ENCODE results near the gene TRPM2. TPM values are rescaled to one million over a fixed set of nuclear protein-coding genes. Genes with fewer than 3 reads are reported as not detected.

Gene TRPM2
- total and polyA plus RNA-seq, 2 of the 4 experiments (the other 2 are of a cell fraction) = not detected

- no peak overlapping the region for H2AK5ac ChIP-seq (ENCODE audit: low read depth, low read length)
- ChIA-PET POLR2A (ENCODE audit: unreplicated experiment) (no interaction called here), CTCF (no interaction called here)
- no peak overlapping the region for H4K5ac ChIP-seq (ENCODE audit: low read depth, low read length)
- H3K14ac ChIP-seq (replicated peaks; ENCODE audit: low read depth, low read length) = no peak overlapping the region
- H3K4me2 ChIP-seq (ENCODE audit: low read depth, low read length) = no peak overlapping the region
- no peak overlapping the region for H2BK20ac ChIP-seq (ENCODE audit: low read depth, low read length)
- DNase-seq (no peak), ATAC-seq (ENCODE audit: low read depth) (no peak)
- in situ Hi-C loops (cut with MboI; ENCODE audit: low sequenced_read_pairs) = no loop called here
- dilution Hi-C loops (cut with HindIII; ENCODE audit: low sequenced_read_pairs, unreplicated experiment) = no loop called here
- no peak overlapping the region for H2BK5ac ChIP-seq (ENCODE audit: low read depth, low read length, poor library complexity, severe bottlenecking)
- no peaks in the 10 kb centered on the region for H3K4me1 ChIP-seq (ENCODE audit: control insufficient read depth, insufficient read depth, low read length)
- no peak overlapping the region for H3K27ac ChIP-seq (ENCODE audit: insufficient read depth, low read length)
- H3K9me1 ChIP-seq (ENCODE audit: insufficient read depth, low read length) = no peaks in the 10 kb centered on the region
- no peaks in the 10 kb centered on the region for H3K36me3 ChIP-seq (ENCODE audit: control insufficient read depth, insufficient read depth, low read length)
- no peak overlapping the region for H3K4me3 ChIP-seq (ENCODE audit: insufficient read depth, low read depth, low read length)
- no peak overlapping the region for H3K23ac ChIP-seq (ENCODE audit: low read depth, low read length)
- no peak overlapping the region for H2AFZ ChIP-seq (replicated peaks; ENCODE audit: low read length, poor library complexity)
- intact Hi-C loops (cut with micrococcal nuclease) = no loop called here
- H3K18ac ChIP-seq (ENCODE audit: low read depth, low read length) = no peak overlapping the region
- H2BK120ac ChIP-seq (ENCODE audit: low read depth, low read length) = no peak overlapping the region
- H4K8ac ChIP-seq (ENCODE audit: low read depth in 2 of 2, low read length in 2 of 2) = no peak overlapping the region
- no peak overlapping the region for H3K4ac ChIP-seq (ENCODE audit: low read depth, low read length)
- H3K79me1 ChIP-seq (ENCODE audit: low read depth in 1 of 2, low read length in 2 of 2) = no peaks in the 10 kb centered on the region
- no TSS peak for BruUV-seq (replicated peaks)
- H4K20me1 ChIP-seq (ENCODE audit: insufficient read depth, low read length) = no peaks in the 10 kb centered on the region
- H3K9ac ChIP-seq (ENCODE audit: low read depth, low read length) = no peak overlapping the region
- no peaks in the 10 kb centered on the region for H3K27me3 ChIP-seq (ENCODE audit: control insufficient read depth, insufficient read depth, low read length)
- TF ChIP-seq RCOR1 (IDR thresholded peaks at IDR 0.05; ENCODE audit: insufficient replicate concordance, low read length) (no peak), CEBPB (IDR thresholded peaks at IDR 0.05; ENCODE audit: low read depth, low read length) (no peak), POLR2A (IDR thresholded peaks at IDR 0.05; ENCODE audit: low read depth, low read length) (no peak), CTCF (conservative IDR thresholded peaks at IDR 0.05; ENCODE audit: low read depth, low read length) (no peak), MXI1 (IDR thresholded peaks at IDR 0.05; ENCODE audit: borderline replicate concordance, low read depth, low read length) (no peak), RFX5 (IDR thresholded peaks at IDR 0.05; ENCODE audit: low read depth, low read length) (no peak), ELK1 (IDR thresholded peaks at IDR 0.05; ENCODE audit: borderline replicate concordance, low read depth, low read length) (no peak), BHLHE40 (IDR thresholded peaks at IDR 0.05; ENCODE audit: low read depth, low read length) (no peak), RAD21 (IDR thresholded peaks at IDR 0.05; ENCODE audit: low read length) (no peak), FOS (IDR thresholded peaks at IDR 0.05; ENCODE audit: low read depth, low read length) (no peak), MAFK (IDR thresholded peaks at IDR 0.05; ENCODE audit: low read depth, low read length) (no peak), MAZ (IDR thresholded peaks at IDR 0.05; ENCODE audit: borderline replicate concordance, low read depth, low read length) (no peak), SMC3 (IDR thresholded peaks at IDR 0.05; ENCODE audit: low read depth, low read length) (no peak), CHD1 (IDR thresholded peaks at IDR 0.05; ENCODE audit: low read depth, low read length) (no peak)
- H2BK15ac ChIP-seq (ENCODE audit: low read depth, low read length) = no peak overlapping the region
- peaks cover 22% of the 10 kb centered on the region for H3K9me3 ChIP-seq (ENCODE audit: control insufficient read depth, insufficient read depth, low read length)
- no peak overlapping the region for H3K56ac ChIP-seq (ENCODE audit: extremely low read depth, insufficient read depth, low read length)
- no peak overlapping the region for H4K91ac ChIP-seq (ENCODE audit: insufficient read depth, low read depth, low read length)
- H2AK9ac ChIP-seq (replicated peaks; ENCODE audit: low read depth, low read length, poor library complexity) = no peak overlapping the region
- 90% methylated on average over 21 of the region's 39 CpGs; no CpG with 5 or more reads in 1 of the 2 experiments for whole genome bisulfite sequencing, 2 experiments (ENCODE audit: extremely low coverage in 2 of 2, insufficient read length in 1 of 2)
Observed at GRCh38 chr21:44433791-44434567, 80.6 kb downstream of the TRPM2 start.

Data from IMR-90 (cell line).